B cell (primary cell): Measurements from ENCODE around the gene ST7L. TPM values are rescaled to one million over a fixed set of nuclear protein-coding genes. Genes with fewer than 3 reads are reported as not detected.

Experiments
- ATAC-seq: fragments of 200-7000 bp; cut with Tn5 transposase; one replicate; pipeline ENCODE4 v1.10.0; 2021; ENCODE audit warnings: low read depth, mild to moderate bottlenecking, moderate number of reproducible peaks, moderate library complexity
- CTCF ChIA-PET: fragments of 350-600 bp; sonication (Branson Sonifier 250); formaldehyde crosslinking; loops from one replicate; lab custom pipeline; 2021; ENCODE audit warnings: antibody characterized with exemption, inconsistent platforms; lab: Charles Lee
- POLR2A ChIA-PET: fragments of 350-600 bp; sonication (Branson Sonifier 250); formaldehyde crosslinking; loops from one replicate; lab custom pipeline; 2021; ENCODE audit warnings: antibody characterized with exemption; lab: Charles Lee
- DNase-seq: peaks from one replicate; pipeline ENCODE4 v3.0.0; 2013
- H2AFZ ChIP-seq: 2 replicates; pipeline ENCODE4 v1.6.1; 2012; ENCODE audit warnings: mild to moderate bottlenecking, low read depth, low read length; ENCODE audit not compliant: insufficient read depth, poor library complexity, severe bottlenecking
- H3K27ac ChIP-seq, 2 donors: 1 replicate in 1 of 2; 2 replicates in 1 of 2; pipeline ENCODE4 v1.5.1; 2012 to 2013; ENCODE audit warnings: low read length in 2 of 2, mild to moderate bottlenecking in 2 of 2, moderate library complexity in 1 of 2
- H3K27me3 ChIP-seq, 4 experiments: fragments of 200-600 bp in 1 of 4; sonication (generic) in 1 of 4; replicated peaks in 1 of 4; 1 replicate in 2 of 4; 2 replicates in 2 of 4; pipeline versions ENCODE4 v1.6.1 to v1.7.0; 2013 to 2016; ENCODE audit warnings: low read length in 3 of 4, mild to moderate bottlenecking in 2 of 4, mixed read lengths in 1 of 4, moderate library complexity in 1 of 4; ENCODE audit not compliant: insufficient read depth in 4 of 4, control insufficient read depth in 3 of 4; ENCODE audit errors: control extremely low read depth in 1 of 4
- H3K36me3 ChIP-seq, 2 experiments: replicated peaks in 1 of 2; 1 replicate in 1 of 2; 2 replicates in 1 of 2; pipeline versions ENCODE4 v1.6.1 to v1.7.1; 2013; ENCODE audit warnings: low read length in 1 of 2; ENCODE audit not compliant: insufficient read depth in 2 of 2, control insufficient read depth in 1 of 2; ENCODE audit errors: control extremely low read depth in 1 of 2, extremely low read depth in 1 of 2
- H3K4me1 ChIP-seq, 2 donors: fragments of 200-600 bp in 1 of 2; sonication (generic) in 1 of 2; 1 replicate in 1 of 2; 2 replicates in 1 of 2; pipeline versions ENCODE4 v1.5.1 to v1.6.1; 2013 to 2017; ENCODE audit warnings: low read length in 2 of 2; ENCODE audit not compliant: control insufficient read depth in 2 of 2, insufficient read depth in 2 of 2
- H3K4me2 ChIP-seq: replicated peaks from 2 replicates; pipeline ENCODE3; 2012; ENCODE audit warnings: mild to moderate bottlenecking, low read depth, low read length; ENCODE audit not compliant: poor library complexity, severe bottlenecking
- H3K4me3 ChIP-seq, 5 experiments: fragments of 200-600 bp in 1 of 5; sonication (generic) in 1 of 5; 1 replicate in 3 of 5; 2 replicates in 2 of 5; pipeline versions ENCODE4 v1.5.1 to v1.7.0; 2011 to 2016; ENCODE audit warnings: low read length in 4 of 5, mild to moderate bottlenecking in 4 of 5, low read depth in 2 of 5, control low read depth in 1 of 5, moderate library complexity in 1 of 5; ENCODE audit not compliant: insufficient read depth in 1 of 5; ENCODE audit errors: control extremely low read depth in 1 of 5, extremely low read depth in 1 of 5
- H3K79me2 ChIP-seq: fragments of 200-600 bp; sonication (generic); one replicate; pipeline ENCODE4 v1.6.0; 2016; ENCODE audit warnings: low read length; ENCODE audit not compliant: control insufficient read depth, insufficient read depth
- H3K9ac ChIP-seq: fragments of 200-600 bp; sonication (generic); 2 replicates; pipeline ENCODE4 v1.6.1; 2017; ENCODE audit warnings: mild to moderate bottlenecking, low read length, moderate library complexity
- H3K9me3 ChIP-seq, 3 donors: one replicate each; pipeline versions ENCODE4 v1.6.1 to v1.7.1; 2013; ENCODE audit warnings: low read length in 2 of 3; ENCODE audit not compliant: control insufficient read depth in 2 of 3, insufficient read depth in 1 of 3; ENCODE audit errors: control extremely low read depth in 1 of 3
- H4K20me1 ChIP-seq: 2 replicates; pipeline ENCODE4 v1.6.0; 2012; ENCODE audit warnings: mild to moderate bottlenecking, low read length; ENCODE audit not compliant: insufficient read depth, control insufficient read depth, poor library complexity, severe bottlenecking
- H3K27ac Mint-ChIP-seq: one replicate; pipeline ENCODE4 v1.8.0; 2021; ENCODE audit warnings: mixed read lengths
- H3K27me3 Mint-ChIP-seq: one replicate; pipeline ENCODE4 v1.8.0; 2021; ENCODE audit warnings: mixed read lengths
- H3K4me1 Mint-ChIP-seq: one replicate; pipeline ENCODE4 v1.8.0; 2021; ENCODE audit warnings: mixed read lengths
- H3K4me3 Mint-ChIP-seq: one replicate; pipeline ENCODE4 v1.8.0; 2021; ENCODE audit warnings: mixed read lengths
- H3K9me3 Mint-ChIP-seq: one replicate; pipeline ENCODE4 v1.8.0; 2022; ENCODE audit warnings: mixed read lengths; ENCODE audit not compliant: insufficient read depth
- EZH2 ChIP-seq: IDR thresholded peaks from 2 replicates; pipeline ENCODE4 v1.6.1; 2012; ENCODE audit warnings: borderline replicate concordance, low read depth, mild to moderate bottlenecking, moderate library complexity, low read length; ENCODE audit not compliant: insufficient read depth, poor library complexity, severe bottlenecking
- WGBS: methylation state at CpG from one replicate; pipeline ENCODE4 v1.1.5; 2013; ENCODE audit warnings: missing lambda C conversion rate; ENCODE audit not compliant: insufficient coverage; 5-methylcytosine and 5-hydroxymethylcytosine counted together
- intact Hi-C: fragments of 100-400 bp; cut with micrococcal nuclease; formaldehyde crosslinking; loops from one replicate; pipeline ENCODE4 v1.10.0; 2022
- polyA plus RNA-seq: library from polyadenylated mRNA; depleted of rRNA; stranded (reverse); fragments of >200 nt; gene quantifications from 2 replicates; pipeline ENCODE4 v1.2.3, GENCODE V29; 2012
- total RNA-seq, 2 donors: library from RNA; stranded (reverse); fragments of 120-200 nt in 1 of 2; gene quantifications; 1 replicate in 1 of 2; 2 replicates in 1 of 2; pipeline versions ENCODE4 v1.2.3 to v1.2.4, GENCODE V29; 2013 to 2022
- TF ChIP-seq, protein P1 (sequence below): fragments of 200-600 bp; IDR thresholded peaks from one replicate; pipeline ENCODE4 v1.8.0; 2022; ENCODE audit warnings: antibody characterized with exemption, mild to moderate bottlenecking

The ST7L gene
- total and polyA plus RNA-seq, 2 donors (not counting 1 experiment from before 2014, with no cell fraction given) = 13.1 to 16.4 TPM

DNA sequence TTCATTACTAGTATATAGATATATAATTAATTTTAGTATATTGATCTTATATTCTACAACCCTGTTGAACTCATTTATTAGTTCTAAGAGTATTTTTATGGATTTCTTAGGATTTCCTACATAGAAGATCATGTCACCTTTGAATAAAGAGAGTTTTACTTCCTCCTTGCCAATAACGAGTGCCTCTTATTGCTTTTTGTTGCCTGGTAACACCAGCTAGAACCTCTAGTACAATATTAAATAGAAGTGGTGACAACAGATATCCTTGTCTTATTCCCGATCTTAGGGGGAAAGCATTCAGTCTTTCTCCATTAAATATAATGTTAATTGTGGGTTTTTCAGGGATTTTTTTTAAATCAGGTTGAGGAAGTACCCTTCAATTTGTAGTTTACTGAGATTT, 69.4 kb downstream of the ST7L start:
- H3K27me3 ChIP-seq = no peaks in the 10 kb centered on the region
- Mint-ChIP-seq H3K9me3 (no peaks in the 10 kb centered on the region), H3K27me3 (no peaks in the 10 kb centered on the region), H3K4me1 (no peaks in the 10 kb centered on the region), H3K27ac (no peak overlapping the region), H3K4me3 (no peak overlapping the region)
- DNase-seq = no peak
- intact Hi-C loops = no loop called here
- no peaks in the 10 kb centered on the region for H3K9me3 ChIP-seq
- H3K4me1 ChIP-seq = no peaks in the 10 kb centered on the region
- H3K36me3 ChIP-seq = no peaks in the 10 kb centered on the region
- ATAC-seq = no peak
- no peak overlapping the region for H3K4me2 ChIP-seq
- H3K27ac ChIP-seq = no peak overlapping the region
- no peaks in the 10 kb centered on the region for H3K79me2 ChIP-seq
- no CpG with 5 or more reads among the region's 2 CpGs for WGBS
- H3K9ac ChIP-seq = no peak overlapping the region
- H4K20me1 ChIP-seq = no peaks in the 10 kb centered on the region
- TF ChIP-seq, protein P1, sequence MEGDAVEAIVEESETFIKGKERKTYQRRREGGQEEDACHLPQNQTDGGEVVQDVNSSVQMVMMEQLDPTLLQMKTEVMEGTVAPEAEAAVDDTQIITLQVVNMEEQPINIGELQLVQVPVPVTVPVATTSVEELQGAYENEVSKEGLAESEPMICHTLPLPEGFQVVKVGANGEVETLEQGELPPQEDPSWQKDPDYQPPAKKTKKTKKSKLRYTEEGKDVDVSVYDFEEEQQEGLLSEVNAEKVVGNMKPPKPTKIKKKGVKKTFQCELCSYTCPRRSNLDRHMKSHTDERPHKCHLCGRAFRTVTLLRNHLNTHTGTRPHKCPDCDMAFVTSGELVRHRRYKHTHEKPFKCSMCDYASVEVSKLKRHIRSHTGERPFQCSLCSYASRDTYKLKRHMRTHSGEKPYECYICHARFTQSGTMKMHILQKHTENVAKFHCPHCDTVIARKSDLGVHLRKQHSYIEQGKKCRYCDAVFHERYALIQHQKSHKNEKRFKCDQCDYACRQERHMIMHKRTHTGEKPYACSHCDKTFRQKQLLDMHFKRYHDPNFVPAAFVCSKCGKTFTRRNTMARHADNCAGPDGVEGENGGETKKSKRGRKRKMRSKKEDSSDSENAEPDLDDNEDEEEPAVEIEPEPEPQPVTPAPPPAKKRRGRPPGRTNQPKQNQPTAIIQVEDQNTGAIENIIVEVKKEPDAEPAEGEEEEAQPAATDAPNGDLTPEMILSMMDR = no peak
- TF ChIP-seq EZH2 = no peak
- ChIA-PET POLR2A (no interaction called here), CTCF (no interaction called here)
- no peak overlapping the region for H3K4me3 ChIP-seq
- H2AFZ ChIP-seq = no peak overlapping the region

DNA sequence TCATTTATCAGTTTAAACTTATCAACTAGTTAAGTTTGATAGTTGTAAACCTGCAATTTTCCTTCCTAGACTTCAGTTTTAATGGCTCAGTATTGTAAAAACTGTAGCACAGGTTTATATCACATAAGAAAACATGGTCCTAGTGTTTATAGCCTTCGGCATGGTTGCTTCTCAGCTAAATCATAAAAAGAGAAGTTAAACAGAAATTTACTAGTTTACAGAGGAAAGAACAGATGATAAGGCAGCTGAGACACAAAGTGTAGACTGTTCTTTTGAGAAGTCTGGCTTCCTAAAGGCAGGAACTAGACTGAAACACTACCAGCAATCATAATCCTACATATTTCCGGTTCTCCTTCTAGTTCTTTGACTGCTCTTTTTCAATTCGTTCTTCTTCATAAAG, 70.4 kb downstream of the ST7L start:
- no CpG with 5 or more reads among the region's 3 CpGs for WGBS
- POLR2A ChIA-PET = no interaction called here

More for the DNA sequence above, 70.4 kb downstream of the ST7L start:
- H3K4me2 ChIP-seq = no peak overlapping the region
- Mint-ChIP-seq H3K4me1 (no peaks in the 10 kb centered on the region), H3K9me3 (no peaks in the 10 kb centered on the region), H3K27me3 (no peaks in the 10 kb centered on the region), H3K27ac (no peak overlapping the region), H3K4me3 (no peak overlapping the region)
- H3K36me3 ChIP-seq = no peaks in the 10 kb centered on the region
- TF ChIP-seq, protein P1 = no peak
- TF ChIP-seq EZH2 = no peak
- H3K27ac ChIP-seq = no peak overlapping the region
- H3K4me1 ChIP-seq = no peaks in the 10 kb centered on the region
- H2AFZ ChIP-seq = no peak overlapping the region
- no peak overlapping the region for H3K9ac ChIP-seq
- no peaks in the 10 kb centered on the region for H4K20me1 ChIP-seq
- H3K79me2 ChIP-seq = no peaks in the 10 kb centered on the region
- H3K27me3 ChIP-seq = no peaks in the 10 kb centered on the region
- DNase-seq (no peak), ATAC-seq (no peak)
- no peaks in the 10 kb centered on the region for H3K9me3 ChIP-seq
- intact Hi-C loops = no loop called here
- H3K4me3 ChIP-seq = no peak overlapping the region
- CTCF ChIA-PET = no interaction called here
